Neuronal stem cell (in vitro differentiated cells): ENCODE data around the gene AOAH.

Source experiments
- DNase-seq: peaks from one replicate; pipeline ENCODE4 v3.0.0-alpha.2; 2013; ENCODE audit warnings: low spot score
- H2AFZ ChIP-seq: one replicate; pipeline ENCODE4 v1.6.1; 2013; ENCODE audit warnings: mild to moderate bottlenecking, low read length, inconsistent platforms
- H2AK5ac ChIP-seq: 2 replicates; pipeline ENCODE4 v1.6.1; 2013; ENCODE audit warnings: low read depth, mild to moderate bottlenecking, inconsistent platforms, low read length, moderate library complexity, mixed read lengths
- H2BK120ac ChIP-seq: 2 replicates; pipeline ENCODE4 v1.6.1; 2013; ENCODE audit warnings: low read depth, mild to moderate bottlenecking, inconsistent platforms, low read length, moderate library complexity, mixed read lengths
- H2BK12ac ChIP-seq: one replicate; pipeline ENCODE4 v1.6.1; 2013; ENCODE audit warnings: low read length, inconsistent platforms
- H2BK15ac ChIP-seq: 2 replicates; pipeline ENCODE4 v1.6.1; 2013; ENCODE audit warnings: mild to moderate bottlenecking, low read length, inconsistent platforms, mixed read lengths
- H2BK5ac ChIP-seq: one replicate; pipeline ENCODE4 v1.6.1; 2013; ENCODE audit warnings: inconsistent platforms, mild to moderate bottlenecking, low read length, moderate library complexity
- H3K14ac ChIP-seq: one replicate; pipeline ENCODE4 v1.6.1; 2013; ENCODE audit warnings: low read length, inconsistent platforms
- H3K18ac ChIP-seq: 2 replicates; pipeline ENCODE4 v1.6.1; 2013; ENCODE audit warnings: low read length, inconsistent platforms
- H3K23ac ChIP-seq: 2 replicates; pipeline ENCODE4 v1.6.1; 2013; ENCODE audit warnings: low read depth, mild to moderate bottlenecking, mixed read lengths, low read length, inconsistent platforms; ENCODE audit not compliant: poor library complexity
- H3K27ac ChIP-seq: replicated peaks from 3 replicates; pipeline ENCODE4 v1.5.1; 2013; ENCODE audit warnings: low read length, inconsistent platforms
- H3K27me3 ChIP-seq, 3 experiments: 2 replicates each; pipeline ENCODE4 v1.6.1; 2013; ENCODE audit warnings: low read length in 3 of 3, mild to moderate bottlenecking in 2 of 3, inconsistent platforms in 1 of 3, low read depth in 1 of 3, mixed read lengths in 1 of 3, moderate library complexity in 1 of 3; ENCODE audit not compliant: control insufficient read depth in 3 of 3, insufficient read depth in 3 of 3
- H3K36me3 ChIP-seq, 2 donors: replicated peaks in 1 of 2; 2 replicates each; pipeline ENCODE4 v1.6.1; 2013; ENCODE audit warnings: low read length in 2 of 2; ENCODE audit not compliant: control insufficient read depth in 2 of 2, insufficient read depth in 2 of 2
- H3K4ac ChIP-seq: 2 replicates; pipeline ENCODE4 v1.6.1; 2013; ENCODE audit warnings: inconsistent platforms, mild to moderate bottlenecking, low read length, moderate library complexity
- H3K4me1 ChIP-seq, 2 donors: 1 replicate in 1 of 2; 2 replicates in 1 of 2; pipeline ENCODE4 v1.6.1; 2013; ENCODE audit warnings: low read length in 2 of 2, low read depth in 1 of 2; ENCODE audit not compliant: control insufficient read depth in 2 of 2, insufficient read depth in 1 of 2
- H3K4me2 ChIP-seq: one replicate; pipeline ENCODE4 v1.6.1; 2013; ENCODE audit warnings: mild to moderate bottlenecking, low read length, inconsistent platforms; ENCODE audit not compliant: insufficient read depth, poor library complexity, severe bottlenecking
- H3K4me3 ChIP-seq, 2 donors: 2 replicates each; pipeline ENCODE4 v1.5.1; 2013; ENCODE audit warnings: low read length in 2 of 2, mild to moderate bottlenecking in 2 of 2, inconsistent platforms in 1 of 2, moderate library complexity in 1 of 2
- H3K79me1 ChIP-seq: one replicate; pipeline ENCODE4 v1.6.1; 2013; ENCODE audit warnings: low read depth, mild to moderate bottlenecking, inconsistent platforms, low read length, moderate library complexity
- H3K9ac ChIP-seq: one replicate; pipeline ENCODE4 v1.6.1; 2013; ENCODE audit warnings: mild to moderate bottlenecking, low read depth, low read length, inconsistent platforms; ENCODE audit not compliant: poor library complexity
- H3K9me3 ChIP-seq, 2 donors: replicated peaks in 1 of 2; 2 replicates each; pipeline versions ENCODE3 to v1.6.1; 2013; ENCODE audit warnings: low read length in 2 of 2, mild to moderate bottlenecking in 2 of 2, inconsistent platforms in 1 of 2, low read depth in 1 of 2, mixed read lengths in 1 of 2, moderate library complexity in 1 of 2; ENCODE audit not compliant: control insufficient read depth in 2 of 2, insufficient read depth in 1 of 2
- H4K8ac ChIP-seq: one replicate; pipeline ENCODE4 v1.6.1; 2013; ENCODE audit warnings: low read depth, mild to moderate bottlenecking, inconsistent platforms, low read length, moderate library complexity
- H4K91ac ChIP-seq: one replicate; pipeline ENCODE4 v1.6.1; 2013; ENCODE audit warnings: low read length, low read depth, mild to moderate bottlenecking, inconsistent platforms; ENCODE audit not compliant: poor library complexity
- WGBS, 2 donors: extraction: QIAGEN DNeasy Blood & Tissue Kit; methylation state at CpG; one replicate each; pipeline ENCODE4 v1.1.7; 2013; ENCODE audit warnings: missing lambda C conversion rate in 2 of 2, mixed read lengths in 1 of 2; ENCODE audit not compliant: insufficient read length in 2 of 2, insufficient replicate concordance in 1 of 2; ENCODE audit errors: extremely low coverage in 2 of 2; 5-methylcytosine and 5-hydroxymethylcytosine counted together

AOAH gene

GRCh38 chr7:36607721-36608095, 116.6 kb downstream of the AOAH start:
- peak overlapping the region; percentile 82 for H3K18ac ChIP-seq
- peak overlapping the region; percentile 63 for H2AFZ ChIP-seq
- peak overlapping the region; percentile 92 for H2AK5ac ChIP-seq
- peak overlapping the region; percentile 65 for H2BK120ac ChIP-seq
- no peak overlapping the region for H3K14ac ChIP-seq
- peaks cover 17 to 28% of the 10 kb centered on the region in 2 donors for H3K4me1 ChIP-seq
- H3K23ac ChIP-seq = peak overlapping the region; percentile 23
- H3K4ac ChIP-seq = no peak overlapping the region
- no CpG with 5 or more reads among the region's 3 CpGs for WGBS, 2 donors
- no peak overlapping the region for H3K9ac ChIP-seq
- no peaks in the 10 kb centered on the region for H3K36me3 ChIP-seq
- no peak overlapping the region for H3K4me2 ChIP-seq
- no peak overlapping the region for H2BK5ac ChIP-seq
- no peak overlapping the region for H4K8ac ChIP-seq
- no peaks in the 10 kb centered on the region for H3K27me3 ChIP-seq
- H3K27ac ChIP-seq = no peak overlapping the region
- H2BK15ac ChIP-seq = peak overlapping the region; percentile 78
- no peak for DNase-seq
- H2BK12ac ChIP-seq = peak overlapping the region; percentile 76
- H3K79me1 ChIP-seq = no peaks in the 10 kb centered on the region
- H3K9me3 ChIP-seq = no peaks in the 10 kb centered on the region
- H4K91ac ChIP-seq = no peak overlapping the region
- no peak overlapping the region for H3K4me3 ChIP-seq

DNA sequence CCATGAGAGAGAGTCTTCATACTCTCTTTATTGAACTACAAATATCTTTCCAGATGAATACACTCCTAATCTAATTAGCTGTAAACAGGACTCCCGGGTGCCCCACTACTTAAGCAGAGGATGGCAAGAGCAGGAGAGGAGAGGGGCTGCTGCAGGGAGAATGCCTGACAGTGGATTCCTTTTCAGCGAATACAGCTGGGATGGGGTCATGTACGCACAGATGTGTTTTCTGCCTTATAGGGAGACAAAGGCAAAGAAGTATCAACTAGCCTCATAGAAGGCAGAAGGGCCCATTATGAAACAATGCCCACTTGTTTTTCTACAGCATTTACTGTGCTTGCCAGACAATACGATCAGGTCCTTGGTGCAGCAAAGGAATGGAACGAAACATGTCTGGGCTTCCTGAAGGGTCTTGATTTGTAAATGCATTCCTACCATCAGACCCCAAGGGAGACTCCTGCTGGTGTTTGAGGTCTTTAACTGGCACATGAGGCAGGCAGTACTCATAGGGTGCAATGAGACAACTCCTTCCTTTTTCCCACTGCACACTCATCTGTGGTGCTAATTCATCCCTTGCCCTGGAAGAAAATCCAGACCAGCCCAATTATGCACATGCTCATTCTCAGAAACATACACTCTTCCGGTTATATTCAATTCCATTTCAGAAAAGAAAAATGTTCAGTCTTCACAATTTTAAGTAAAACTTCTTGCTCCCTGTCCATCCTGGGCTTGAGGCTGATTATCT, 117.1 kb downstream of the AOAH start:
- no peak overlapping the region for H3K4me2 ChIP-seq
- H3K4me1 ChIP-seq = peaks cover 17 to 28% of the 10 kb centered on the region in 2 donors
- H2BK120ac ChIP-seq = no peak overlapping the region
- H3K79me1 ChIP-seq = no peaks in the 10 kb centered on the region
- H3K9ac ChIP-seq = no peak overlapping the region
- no peak overlapping the region for H4K8ac ChIP-seq
- no peak overlapping the region for H2BK12ac ChIP-seq
- H3K23ac ChIP-seq = no peak overlapping the region
- peak overlapping the region; percentile 63 for H2AFZ ChIP-seq
- H3K14ac ChIP-seq = no peak overlapping the region
- H3K27me3 ChIP-seq = no peaks in the 10 kb centered on the region
- no peaks in the 10 kb centered on the region for H3K36me3 ChIP-seq
- H4K91ac ChIP-seq = no peak overlapping the region
- no peaks in the 10 kb centered on the region for H3K9me3 ChIP-seq
- no peak overlapping the region for H3K4ac ChIP-seq
- H2AK5ac ChIP-seq = no peak overlapping the region
- H3K18ac ChIP-seq = peak overlapping the region; percentile 27
- WGBS, 2 donors = no CpG with 5 or more reads among the region's 6 CpGs
- DNase-seq = no peak
- no peak overlapping the region for H2BK5ac ChIP-seq
- no peak overlapping the region for H2BK15ac ChIP-seq
- peak overlapping the region; percentile 38 for H3K27ac ChIP-seq
- no peak overlapping the region for H3K4me3 ChIP-seq

- H2BK120ac ChIP-seq = no peak overlapping the region
- no peak overlapping the region for H3K4ac ChIP-seq
- H2BK5ac ChIP-seq = no peak overlapping the region
- H4K91ac ChIP-seq = no peak overlapping the region
- H3K23ac ChIP-seq = no peak overlapping the region
- H3K79me1 ChIP-seq = no peaks in the 10 kb centered on the region
- no peaks in the 10 kb centered on the region for H3K27me3 ChIP-seq
- DNase-seq = no peak
- no peak overlapping the region for H3K4me3 ChIP-seq
- peaks cover 20 to 28% of the 10 kb centered on the region in 2 donors for H3K4me1 ChIP-seq
- H3K14ac ChIP-seq = no peak overlapping the region
- H2BK12ac ChIP-seq = no peak overlapping the region
- H3K36me3 ChIP-seq = no peaks in the 10 kb centered on the region
- H2BK15ac ChIP-seq = no peak overlapping the region
- H3K9ac ChIP-seq = no peak overlapping the region
- no peak overlapping the region for H2AK5ac ChIP-seq
- no peaks in the 10 kb centered on the region for H3K9me3 ChIP-seq
- no peak overlapping the region for H4K8ac ChIP-seq
- no peak overlapping the region for H3K18ac ChIP-seq
- H2AFZ ChIP-seq = peak overlapping the region; percentile 63
- WGBS, 2 donors = no CpG with 5 or more reads among the region's 12 CpGs
- no peak overlapping the region for H3K27ac ChIP-seq
- no peak overlapping the region for H3K4me2 ChIP-seq
Observed at GRCh38 chr7:36606153-36606975, 117.9 kb downstream of the AOAH start.
